Stimulated activated CD8-positive, alpha-beta memory T cell treated with anti-CD3 and anti-CD28 coated beads, Interleukin-7, amount 100 ng/mL, for 24 hours (primary cell): ENCODE data around the gene GNLY.

Experiments used
- DNase-seq: peaks from one replicate; pipeline ENCODE4 v3.0.0-alpha.2; 2020; ENCODE audit warnings: low read depth

Gene GNLY

DNA sequence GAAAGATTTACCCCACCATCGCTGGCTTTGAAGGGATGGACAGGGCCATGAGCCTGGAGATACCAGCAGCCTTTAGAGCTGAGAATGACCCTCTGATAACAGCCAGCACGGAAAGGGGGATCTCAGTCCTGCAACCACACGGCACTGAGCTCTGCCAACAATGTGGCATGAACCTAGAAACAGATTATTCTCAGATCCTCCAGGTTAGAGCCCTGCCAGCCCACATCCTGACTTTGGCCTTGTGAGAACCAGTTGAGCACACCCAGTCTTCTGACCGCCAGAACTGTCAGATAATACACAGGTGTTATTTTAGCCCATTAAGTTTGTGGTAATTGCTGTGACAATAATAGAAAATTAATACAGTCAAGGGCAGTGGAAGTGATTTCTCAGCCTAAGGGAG, 9.4 kb upstream of the GNLY start:
- DNase-seq: no peak

DNA sequence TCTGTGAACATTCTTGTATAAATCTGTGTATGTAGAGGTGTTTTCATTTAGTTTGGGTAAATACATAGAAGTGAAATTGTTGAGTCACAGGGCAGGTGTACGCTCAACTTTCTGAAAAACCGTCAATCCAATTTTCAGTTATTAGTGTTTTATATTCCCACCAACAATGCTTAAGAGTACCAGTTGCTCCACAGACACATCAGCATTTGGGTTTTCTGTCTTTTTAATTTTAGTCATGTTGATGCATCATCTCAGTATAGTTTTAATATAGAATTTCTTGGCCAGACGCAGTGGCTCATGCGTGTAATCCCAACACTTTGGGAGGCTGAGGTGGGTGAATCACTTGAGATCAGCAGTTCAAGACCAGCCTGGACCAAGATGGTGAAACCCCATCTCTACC, 3.2 kb upstream of the GNLY start:
- no peak for DNase-seq

DNA sequence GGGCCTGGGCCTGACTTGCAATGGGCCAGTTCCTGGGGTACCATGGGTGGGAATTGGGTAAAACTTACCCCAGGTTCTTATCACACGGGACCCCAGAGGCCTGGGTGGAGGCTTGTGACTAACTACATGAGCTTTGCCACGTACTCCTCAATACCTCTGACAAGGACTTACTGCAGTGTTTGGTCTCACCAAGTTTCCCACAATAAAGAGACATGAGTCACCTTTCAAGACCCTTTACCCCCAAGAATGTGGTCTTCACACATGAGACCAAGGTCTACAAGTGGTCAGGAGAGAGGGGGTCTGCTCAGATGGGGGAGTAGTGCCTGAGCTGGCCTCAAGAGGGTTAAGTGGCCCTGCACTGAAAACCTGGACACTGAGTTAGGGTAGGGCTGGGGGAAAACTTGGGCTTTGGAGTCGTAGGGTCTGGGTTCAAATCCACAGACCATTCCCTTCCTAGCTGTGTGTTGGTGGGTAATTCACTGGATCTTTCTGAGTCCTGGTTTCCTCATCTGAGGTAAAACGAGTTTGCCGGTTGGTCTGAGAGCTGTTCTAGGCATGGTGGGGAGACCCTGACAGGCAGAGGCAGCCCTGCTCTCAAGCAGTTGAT, 2.0 kb upstream of the GNLY start:
- DNase-seq: no peak

DNA sequence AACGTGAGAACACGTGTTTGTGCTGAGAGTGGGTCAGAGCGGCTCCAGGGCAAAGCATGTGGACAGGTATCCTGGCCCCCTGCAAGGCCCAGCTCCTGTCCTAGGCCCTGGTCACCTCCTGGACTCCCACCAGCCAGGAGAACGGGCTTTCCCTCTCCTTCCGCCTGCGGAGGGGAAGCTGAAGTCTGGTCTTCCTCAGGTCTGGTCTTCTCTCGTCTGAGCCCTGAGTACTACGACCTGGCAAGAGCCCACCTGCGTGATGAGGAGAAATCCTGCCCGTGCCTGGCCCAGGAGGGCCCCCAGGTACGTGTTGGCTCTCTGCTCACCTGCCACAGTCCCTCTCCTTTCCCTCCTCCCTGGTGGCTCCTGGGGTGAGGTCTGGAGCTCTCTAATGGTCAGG, 963 bp downstream of the GNLY start:
- no peak for DNase-seq

DNA sequence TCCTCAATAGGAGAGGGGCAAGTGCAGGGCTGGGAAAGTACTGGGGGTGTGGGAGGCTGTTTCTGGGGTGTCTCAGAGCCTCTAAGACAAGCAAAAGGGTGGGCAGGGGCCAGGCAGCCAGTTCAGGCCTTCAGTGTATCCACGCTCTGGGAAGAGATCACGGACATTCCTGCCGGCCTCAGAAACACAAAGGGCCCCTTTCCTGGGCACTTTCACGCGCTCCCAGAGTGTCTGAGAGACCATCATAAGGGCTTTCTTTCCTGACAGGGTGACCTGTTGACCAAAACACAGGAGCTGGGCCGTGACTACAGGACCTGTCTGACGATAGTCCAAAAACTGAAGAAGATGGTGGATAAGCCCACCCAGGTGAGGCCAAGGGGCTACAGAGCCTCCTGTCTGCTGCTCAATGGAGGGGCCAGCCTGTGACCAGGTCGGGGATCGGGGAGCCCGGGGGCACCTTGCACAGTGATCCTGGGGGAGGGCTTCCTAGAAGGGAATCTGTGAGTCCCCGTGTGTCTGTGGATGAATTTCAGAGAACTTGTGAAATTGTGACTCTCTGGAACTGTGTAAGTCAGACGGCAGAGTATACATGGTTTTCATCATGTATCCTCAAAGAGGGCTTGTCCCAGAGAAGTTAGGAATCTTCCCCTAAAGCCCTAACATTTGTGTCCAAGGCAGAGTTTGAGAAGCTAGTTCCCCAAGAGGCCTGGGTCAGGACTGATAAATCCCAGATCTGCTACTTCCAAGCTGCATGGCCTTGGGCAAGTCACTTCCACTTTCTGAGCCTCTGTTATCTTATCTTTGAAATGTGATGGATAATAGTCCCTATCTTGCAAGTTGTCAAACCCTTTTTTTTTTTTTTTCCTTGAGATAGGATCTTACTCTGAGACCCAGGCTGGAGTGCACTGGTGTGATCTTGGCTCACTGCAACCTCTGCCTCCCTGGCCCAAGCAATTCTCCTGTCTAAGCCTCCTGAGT, 1.8 kb downstream of the GNLY start:
- DNase-seq: no peak

DNA sequence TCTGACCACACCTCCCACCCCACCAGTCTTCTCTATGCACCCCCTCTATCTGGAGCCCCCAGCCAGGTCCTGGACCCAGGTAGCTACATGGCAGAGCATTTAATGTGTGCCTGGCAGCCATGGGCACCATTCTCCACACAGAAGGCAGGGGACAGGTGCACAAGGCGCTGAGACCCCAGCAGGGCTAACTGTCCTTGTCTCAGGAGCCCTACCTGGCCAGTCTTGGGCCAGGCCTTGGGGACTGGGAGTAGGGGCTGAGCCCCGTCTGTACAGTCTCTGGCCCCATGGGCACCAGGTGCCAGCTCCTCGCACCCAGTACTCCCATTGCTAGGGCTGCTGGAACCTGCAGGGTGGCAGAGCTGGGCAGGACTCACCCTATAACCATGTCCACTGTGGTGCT, 2.9 kb downstream of the GNLY start:
- no peak for DNase-seq

DNA sequence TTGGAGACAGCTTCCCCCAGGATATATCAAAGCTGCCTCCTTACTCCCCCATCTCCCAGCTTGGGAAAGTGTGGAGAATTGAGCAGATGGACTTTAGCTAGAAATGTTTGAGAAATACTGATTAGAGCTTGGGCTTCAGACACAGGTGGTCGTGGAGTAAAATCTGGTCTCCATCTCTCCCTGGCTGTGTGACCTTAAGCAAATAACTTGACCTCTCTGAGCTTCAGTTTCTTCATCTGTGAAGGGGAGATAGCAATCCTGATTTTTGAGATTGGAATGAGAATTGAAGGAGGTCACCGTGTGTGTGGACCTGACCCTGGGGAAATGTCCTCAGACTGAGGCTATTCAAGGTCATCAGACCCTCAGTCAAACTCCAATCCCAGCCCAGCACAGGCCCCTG, 3.6 kb downstream of the GNLY start:
- no peak for DNase-seq

DNA sequence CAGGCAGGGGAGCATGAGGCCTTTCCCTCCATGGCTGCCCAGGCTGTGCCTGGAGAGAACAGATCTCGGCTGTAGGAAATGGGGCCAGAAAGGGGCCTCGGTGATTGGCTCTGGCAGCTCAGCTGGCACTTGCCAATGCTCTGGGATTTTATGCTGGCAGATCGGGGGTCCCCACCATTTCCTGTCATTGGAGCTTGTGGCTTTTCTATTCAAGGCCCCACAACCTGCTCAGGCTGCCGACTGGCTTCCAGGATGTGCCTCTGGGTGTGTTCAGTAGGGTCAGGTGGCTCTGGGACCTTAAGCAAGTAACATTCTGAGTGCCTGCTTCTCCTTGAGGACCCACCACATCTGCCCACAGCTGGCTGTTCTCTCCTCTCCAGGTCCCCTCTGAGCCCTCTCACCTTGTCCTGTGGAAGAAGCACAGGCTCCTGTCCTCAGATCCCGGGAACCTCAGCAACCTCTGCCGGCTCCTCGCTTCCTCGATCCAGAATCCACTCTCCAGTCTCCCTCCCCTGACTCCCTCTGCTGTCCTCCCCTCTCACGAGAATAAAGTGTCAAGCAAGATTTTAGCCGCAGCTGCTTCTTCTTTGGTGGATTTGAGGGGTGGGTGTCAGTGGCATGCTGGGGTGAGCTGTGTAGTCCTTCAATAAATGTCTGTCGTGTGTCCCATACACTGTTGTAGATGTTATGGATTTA, 4.2 kb downstream of the GNLY start:
- DNase-seq: no peak

DNA sequence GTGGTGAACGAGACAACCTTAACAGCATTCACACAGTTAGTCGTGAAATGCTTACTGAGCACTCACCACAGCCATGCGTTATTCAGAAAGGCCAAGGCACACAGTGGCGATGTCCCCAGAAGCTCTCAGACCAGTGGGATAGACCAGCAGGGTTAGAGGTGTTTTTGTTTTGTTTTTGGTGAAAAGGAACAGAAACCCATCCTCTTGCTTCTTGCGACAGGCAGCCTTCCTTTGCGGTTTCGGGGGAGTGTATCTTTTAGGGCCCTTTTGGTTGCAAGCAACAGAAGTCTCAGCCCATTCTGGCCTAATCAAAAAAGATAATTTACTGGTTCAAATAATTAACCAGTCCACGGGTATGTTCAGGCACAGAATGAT, 4.7 kb downstream of the GNLY start:
- DNase-seq: no peak

DNA sequence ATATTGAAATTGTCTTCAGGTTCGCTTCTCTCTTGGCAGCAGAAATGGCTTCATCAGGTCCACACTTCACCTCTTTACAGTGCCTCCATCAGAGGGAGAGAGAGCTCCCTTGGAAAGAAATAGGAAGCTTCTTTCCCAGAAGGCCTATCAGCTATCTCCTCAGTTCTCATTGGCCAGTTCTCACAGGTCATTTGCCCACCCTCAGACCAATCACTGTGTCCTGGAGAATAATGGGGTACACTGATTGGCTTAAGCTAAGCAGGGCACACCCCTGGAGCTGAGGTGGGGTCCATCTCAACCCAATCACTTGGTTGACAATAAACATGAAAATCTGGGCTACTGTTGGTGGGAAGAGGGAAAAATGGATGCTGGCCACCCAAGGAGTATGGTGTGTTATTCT, 5.2 kb downstream of the GNLY start:
- DNase-seq: no peak

DNA sequence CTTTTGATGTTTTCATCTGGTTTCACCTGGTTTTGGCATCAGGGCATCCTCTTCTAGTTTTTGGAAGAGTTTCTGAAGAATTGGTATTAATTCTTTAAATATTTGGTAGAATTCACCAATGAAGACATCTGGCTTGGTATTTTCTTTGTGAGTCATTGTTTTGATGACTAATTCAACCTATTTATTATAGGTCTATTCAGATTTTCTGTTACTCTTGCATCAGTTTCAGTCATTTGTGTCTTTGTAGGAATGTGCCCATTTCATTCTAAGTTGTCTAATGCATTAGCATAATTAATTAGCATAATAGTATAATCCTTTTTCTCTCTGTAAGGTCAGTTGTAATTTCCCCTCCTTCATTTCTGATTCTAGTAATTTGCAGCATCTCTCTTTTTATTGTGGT, 8.0 kb downstream of the GNLY start:
- DNase-seq: no peak

DNA sequence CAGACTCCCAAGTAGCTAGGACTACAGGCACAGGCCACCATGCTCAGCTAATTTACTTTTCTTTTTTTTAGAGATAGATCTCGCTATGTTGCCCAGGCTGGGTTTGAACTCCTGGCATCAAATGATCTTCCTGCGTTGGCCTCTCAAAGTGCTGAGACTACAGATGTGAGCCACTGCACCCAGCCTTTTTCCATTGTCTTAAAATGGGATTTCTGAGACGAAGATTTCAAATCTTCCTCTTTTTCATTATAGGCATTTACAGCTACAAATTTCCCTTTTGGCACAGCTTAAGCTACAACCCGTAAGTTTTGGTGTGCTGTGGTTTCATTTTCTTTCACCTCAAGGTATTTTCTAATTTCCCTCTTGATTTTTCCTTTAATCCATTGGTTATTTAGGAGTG, 8.6 kb downstream of the GNLY start:
- no peak for DNase-seq

DNA sequence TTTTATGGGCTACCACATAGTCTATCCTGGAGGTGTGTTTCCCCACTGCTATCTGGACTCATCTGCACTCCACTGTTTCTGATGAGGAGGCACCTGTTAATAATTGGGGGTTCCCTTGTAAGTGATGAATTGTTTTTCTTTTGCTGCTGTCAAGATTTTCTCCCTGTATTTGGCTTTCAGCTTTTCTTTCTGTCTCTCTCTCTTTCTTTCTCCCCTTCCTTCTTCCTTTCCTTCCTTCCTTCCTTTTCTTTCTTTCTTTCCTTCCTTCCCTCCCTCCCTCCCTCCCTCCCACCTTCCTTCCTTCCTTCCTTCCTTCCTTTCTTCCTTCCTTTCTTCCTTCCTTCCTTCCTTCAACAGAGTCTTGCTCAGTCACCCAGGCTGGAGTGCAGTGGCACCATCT, 9.2 kb downstream of the GNLY start:
- DNase-seq: no peak

DNA sequence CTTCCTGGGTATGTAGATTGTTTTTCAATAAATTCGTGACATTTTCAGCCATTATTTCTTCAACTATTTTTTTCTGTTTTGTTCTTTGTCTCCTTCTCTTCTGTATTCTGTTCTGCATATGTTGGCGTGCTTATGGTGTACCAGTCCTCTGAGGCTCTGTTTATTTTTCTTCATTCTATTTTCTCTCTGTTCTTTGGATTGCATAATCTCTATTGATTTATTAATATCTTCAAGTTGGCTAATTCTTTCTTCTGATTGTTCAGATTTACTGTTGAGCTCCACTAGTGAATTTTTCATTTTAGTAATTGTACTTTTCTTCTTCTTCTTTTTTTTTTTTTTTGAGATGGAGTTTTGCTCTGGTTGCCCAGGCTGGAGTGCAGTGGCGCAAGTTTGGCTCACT, 9.9 kb downstream of the GNLY start:
- DNase-seq: no peak

DNA sequence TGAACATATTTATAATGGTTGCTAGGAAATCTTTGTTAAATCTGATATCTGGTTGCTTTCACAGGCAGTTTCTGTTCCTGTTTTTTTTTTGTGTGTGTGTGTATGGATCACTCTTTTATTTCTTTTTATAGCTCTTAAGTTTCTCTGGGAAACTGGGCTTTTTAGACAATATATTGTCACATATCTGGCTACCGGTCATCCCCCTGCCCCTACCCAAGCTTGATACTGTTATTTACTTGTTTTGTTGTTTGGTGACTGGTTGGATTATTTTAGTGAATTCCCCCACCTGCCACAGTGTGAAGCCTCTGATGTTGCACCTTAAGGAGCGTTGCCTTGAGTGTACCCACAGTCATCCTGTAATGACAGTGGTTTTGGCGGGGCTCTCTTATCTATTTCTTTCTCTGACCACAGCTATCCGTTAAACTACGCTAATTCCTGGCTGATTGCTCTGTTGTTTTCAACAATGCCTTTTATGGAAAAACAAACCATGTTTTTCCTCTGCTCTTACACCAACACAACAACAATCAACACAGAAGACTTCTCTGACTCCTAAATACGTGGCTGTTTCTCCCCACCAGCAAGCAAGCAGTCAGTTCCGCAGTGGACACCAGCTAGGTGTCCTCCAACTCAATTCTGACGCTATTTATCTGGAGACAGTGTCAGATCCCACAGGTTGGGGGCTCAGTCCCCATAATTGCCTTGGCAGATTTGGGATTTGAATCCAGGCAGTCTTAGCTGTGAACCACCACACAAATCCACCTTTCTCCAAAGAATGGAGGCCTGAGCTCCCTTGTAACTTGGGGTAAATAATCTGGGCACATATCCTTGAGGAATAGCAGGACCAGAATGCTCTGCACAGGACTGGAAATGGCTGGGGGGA, 10.9 kb downstream of the GNLY start:
- DNase-seq: no peak

DNA sequence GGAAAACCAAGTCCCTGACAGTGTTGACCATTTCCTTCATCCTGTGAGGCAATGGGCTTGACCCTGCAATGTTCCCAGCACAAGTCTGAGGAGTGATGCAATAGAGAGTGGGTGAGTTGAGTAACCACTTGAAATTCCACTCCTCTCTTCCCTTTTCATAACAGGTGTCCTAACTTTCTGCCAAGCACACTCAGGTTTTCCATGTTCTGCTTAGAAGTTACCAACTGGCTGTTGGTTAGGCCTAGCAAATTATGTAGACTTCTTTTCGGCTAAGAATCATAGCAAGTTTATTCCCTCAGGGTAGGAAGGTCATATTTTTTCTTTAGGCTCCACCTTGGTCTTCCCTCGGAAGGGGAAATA, 11.5 kb downstream of the GNLY start:
- no peak for DNase-seq

DNA sequence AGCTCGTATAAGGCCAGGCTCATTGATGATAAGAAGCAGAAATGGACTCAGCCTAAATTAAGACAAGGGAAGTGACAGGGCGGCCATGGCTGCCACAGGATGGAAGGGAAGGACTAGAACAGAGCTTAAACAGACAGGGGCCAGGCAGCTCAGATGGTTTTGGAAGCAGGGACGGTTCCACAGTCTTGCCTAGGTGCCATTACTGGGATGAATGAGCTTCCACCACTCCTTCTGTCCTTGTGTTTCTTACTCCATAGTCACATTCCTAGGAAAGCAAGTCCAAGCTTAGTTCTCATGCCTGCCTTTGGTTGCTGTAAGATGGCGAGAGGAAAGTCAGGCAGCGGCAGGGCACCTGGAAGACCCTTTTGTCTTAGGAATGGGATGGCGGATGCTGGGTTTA, 11.9 kb downstream of the GNLY start:
- no peak for DNase-seq

DNA sequence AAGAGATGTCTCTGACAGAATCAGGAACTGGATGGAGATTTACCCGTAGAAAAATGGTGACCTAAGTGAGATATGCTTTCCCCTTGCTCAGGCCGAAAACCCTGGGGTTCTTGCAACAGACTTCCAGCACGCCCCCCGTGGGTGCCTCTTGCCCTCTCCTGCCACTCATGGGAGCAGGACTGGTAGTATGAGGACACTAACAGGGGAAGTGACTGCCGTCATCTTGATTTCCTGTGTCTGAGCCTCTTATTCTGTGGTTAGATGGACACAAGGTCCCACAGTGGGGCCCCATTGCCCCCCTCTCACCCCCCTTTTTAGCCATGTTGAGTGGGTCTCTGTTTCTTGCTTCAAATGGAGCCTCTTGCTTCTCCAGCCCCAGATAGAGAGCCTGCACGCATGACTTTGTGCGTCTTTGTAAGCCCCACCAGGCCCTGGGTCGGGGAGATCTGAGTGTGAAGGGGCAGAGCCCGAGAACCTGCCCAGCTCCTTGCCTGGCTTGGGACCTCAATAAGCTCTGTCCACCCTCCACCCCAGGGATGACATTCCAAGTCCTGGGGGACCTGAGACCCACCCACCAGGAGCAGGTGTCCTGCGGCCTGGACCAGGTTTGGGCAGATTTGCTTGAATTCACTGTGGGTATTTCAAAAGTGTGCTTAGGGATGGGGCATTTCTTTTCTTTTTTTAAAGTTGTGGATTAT, 12.6 kb downstream of the GNLY start:
- no peak for DNase-seq

DNA sequence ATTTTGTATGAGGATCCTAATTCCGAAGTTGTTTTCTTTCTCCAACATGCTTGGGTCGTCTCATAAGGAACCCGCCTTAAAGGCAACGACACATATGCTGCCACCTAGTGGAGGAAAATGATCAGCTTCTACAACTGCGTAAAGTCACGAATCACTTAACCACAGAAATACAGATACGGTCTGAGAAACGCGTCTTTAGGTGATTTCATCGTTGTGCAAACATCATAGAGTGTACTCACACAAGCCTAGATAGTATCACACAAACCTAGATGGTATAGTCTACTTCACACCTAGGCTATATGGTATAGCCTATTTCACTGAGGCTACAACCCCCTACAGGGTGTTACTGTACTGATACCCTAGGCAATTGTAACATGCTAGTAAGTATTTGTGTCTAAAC, 13.1 kb downstream of the GNLY start:
- DNase-seq: peak; percentile 17

DNA sequence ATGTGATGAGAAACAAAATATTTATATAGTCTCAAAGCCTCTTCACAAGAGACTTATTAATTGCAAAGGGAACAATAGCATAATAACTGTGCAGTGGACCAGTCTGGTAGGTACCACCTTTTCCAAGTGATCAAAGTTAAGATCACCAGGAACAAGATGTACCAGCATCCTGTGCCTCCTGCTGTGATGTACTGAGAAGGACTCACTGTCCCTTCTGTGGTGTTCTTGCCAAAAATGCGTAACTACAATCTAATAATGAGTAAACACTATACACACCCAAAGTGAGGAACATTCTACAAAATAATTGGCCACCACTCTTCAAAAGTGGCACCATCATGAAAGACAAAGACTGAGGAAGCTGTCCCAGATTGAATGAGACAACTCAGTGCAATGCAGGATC, 14.5 kb downstream of the GNLY start:
- DNase-seq: no peak

DNA sequence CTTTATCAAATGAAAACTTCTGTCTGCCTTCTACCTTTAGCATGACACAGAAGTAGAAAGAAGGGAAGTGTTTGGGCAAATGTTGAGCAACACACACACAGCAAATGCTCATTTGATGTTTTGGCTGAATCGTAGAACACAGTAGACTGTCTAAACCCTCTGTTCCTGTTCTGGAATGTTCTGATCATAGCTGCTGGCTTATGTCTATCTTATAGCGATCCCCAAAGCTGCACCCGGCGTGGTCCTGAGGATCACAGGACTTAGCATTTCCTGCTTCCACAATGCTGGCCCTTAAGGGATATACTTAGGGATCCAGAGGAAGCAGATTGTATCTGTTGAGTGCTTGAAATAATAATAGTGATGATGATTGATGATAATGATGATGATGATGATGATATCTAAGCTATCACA, 15.2 kb downstream of the GNLY start:
- no peak for DNase-seq
